ENCODE data around the gene MATR3.

DNA sequence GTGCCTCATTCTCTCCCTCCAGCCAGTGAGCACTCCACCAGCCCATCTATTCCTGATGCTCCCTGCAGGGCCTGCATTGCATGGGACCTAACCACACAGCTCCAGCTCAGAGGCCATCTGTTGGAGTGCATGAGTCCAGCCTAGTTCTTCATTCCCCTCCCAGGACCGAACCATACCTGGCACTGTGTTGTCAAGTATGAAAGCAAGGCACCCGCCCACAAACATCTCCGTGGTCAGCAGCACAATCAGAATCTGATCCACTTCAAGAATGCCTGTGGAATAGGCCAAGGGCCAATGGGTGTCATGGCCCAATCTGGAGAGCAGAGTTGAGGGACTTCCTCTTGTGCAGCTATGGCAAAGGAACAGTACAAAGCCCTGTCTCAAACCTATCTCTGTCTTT, 83.7 kb downstream of the MATR3 start:
- TF ChIP-seq SP1 (IDR thresholded peaks at IDR 0.05) (no peak), YY1 (IDR thresholded peaks at IDR 0.05) (no peak), RAD21 (IDR thresholded peaks at IDR 0.05) (no peak)
- TF ChIP-seq, protein P1, sequence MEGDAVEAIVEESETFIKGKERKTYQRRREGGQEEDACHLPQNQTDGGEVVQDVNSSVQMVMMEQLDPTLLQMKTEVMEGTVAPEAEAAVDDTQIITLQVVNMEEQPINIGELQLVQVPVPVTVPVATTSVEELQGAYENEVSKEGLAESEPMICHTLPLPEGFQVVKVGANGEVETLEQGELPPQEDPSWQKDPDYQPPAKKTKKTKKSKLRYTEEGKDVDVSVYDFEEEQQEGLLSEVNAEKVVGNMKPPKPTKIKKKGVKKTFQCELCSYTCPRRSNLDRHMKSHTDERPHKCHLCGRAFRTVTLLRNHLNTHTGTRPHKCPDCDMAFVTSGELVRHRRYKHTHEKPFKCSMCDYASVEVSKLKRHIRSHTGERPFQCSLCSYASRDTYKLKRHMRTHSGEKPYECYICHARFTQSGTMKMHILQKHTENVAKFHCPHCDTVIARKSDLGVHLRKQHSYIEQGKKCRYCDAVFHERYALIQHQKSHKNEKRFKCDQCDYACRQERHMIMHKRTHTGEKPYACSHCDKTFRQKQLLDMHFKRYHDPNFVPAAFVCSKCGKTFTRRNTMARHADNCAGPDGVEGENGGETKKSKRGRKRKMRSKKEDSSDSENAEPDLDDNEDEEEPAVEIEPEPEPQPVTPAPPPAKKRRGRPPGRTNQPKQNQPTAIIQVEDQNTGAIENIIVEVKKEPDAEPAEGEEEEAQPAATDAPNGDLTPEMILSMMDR (IDR thresholded peaks at IDR 0.05; ENCODE audit: low read depth, low read length, missing input control), result no peak
- TF ChIP-seq, protein P2, sequence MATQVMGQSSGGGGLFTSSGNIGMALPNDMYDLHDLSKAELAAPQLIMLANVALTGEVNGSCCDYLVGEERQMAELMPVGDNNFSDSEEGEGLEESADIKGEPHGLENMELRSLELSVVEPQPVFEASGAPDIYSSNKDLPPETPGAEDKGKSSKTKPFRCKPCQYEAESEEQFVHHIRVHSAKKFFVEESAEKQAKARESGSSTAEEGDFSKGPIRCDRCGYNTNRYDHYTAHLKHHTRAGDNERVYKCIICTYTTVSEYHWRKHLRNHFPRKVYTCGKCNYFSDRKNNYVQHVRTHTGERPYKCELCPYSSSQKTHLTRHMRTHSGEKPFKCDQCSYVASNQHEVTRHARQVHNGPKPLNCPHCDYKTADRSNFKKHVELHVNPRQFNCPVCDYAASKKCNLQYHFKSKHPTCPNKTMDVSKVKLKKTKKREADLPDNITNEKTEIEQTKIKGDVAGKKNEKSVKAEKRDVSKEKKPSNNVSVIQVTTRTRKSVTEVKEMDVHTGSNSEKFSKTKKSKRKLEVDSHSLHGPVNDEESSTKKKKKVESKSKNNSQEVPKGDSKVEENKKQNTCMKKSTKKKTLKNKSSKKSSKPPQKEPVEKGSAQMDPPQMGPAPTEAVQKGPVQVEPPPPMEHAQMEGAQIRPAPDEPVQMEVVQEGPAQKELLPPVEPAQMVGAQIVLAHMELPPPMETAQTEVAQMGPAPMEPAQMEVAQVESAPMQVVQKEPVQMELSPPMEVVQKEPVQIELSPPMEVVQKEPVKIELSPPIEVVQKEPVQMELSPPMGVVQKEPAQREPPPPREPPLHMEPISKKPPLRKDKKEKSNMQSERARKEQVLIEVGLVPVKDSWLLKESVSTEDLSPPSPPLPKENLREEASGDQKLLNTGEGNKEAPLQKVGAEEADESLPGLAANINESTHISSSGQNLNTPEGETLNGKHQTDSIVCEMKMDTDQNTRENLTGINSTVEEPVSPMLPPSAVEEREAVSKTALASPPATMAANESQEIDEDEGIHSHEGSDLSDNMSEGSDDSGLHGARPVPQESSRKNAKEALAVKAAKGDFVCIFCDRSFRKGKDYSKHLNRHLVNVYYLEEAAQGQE (IDR thresholded peaks at IDR 0.05), result no peak

All from liver (tissue), 3 donors.